HG02981 (cell line): Measurements from ENCODE around the gene MAGEF1.
A peak's percentile ranks its signal among the peaks of the same experiment; 100 is the strongest.

ENCODE experiments used
- ATAC-seq: cut with Tn5 transposase; IDR thresholded peaks from one replicate; pipeline ENCODE4 v1.9.1; 2021; ENCODE audit warnings: mild to moderate bottlenecking, moderate library complexity; ENCODE audit not compliant: unreplicated experiment

The MAGEF1 gene

GRCh38 chr3:184711493-184712247, at the start of gene MAGEF1:
TSS of gene MAGEF1 (minus strand) at chr3:184712064. CDS start at chr3:184711821, 243 bp downstream.
- peak; percentile 83 for ATAC-seq

GRCh38 chr3:184761075-184761841, 49.4 kb upstream of the MAGEF1 start:
- ATAC-seq = no peak

- no peak for ATAC-seq
Observed at GRCh38 chr3:184760337-184761074, 48.6 kb upstream of the MAGEF1 start.

- no peak for ATAC-seq
Observed at GRCh38 chr3:184759666-184760200, 47.9 kb upstream of the MAGEF1 start.

- ATAC-seq = no peak
Observed at GRCh38 chr3:184758056-184758455, 46.2 kb upstream of the MAGEF1 start.

- ATAC-seq = no peak
Observed at GRCh38 chr3:184757022-184757651, 45.3 kb upstream of the MAGEF1 start.

- no peak for ATAC-seq
Observed at GRCh38 chr3:184756151-184757021, 44.5 kb upstream of the MAGEF1 start.

- no peak for ATAC-seq
Observed at GRCh38 chr3:184755315-184755731, 43.5 kb upstream of the MAGEF1 start.

GRCh38 chr3:184752361-184752760, 40.5 kb upstream of the MAGEF1 start:
- ATAC-seq = no peak

GRCh38 chr3:184751204-184752040, 39.6 kb upstream of the MAGEF1 start:
- ATAC-seq = no peak

- ATAC-seq = no peak
Observed at GRCh38 chr3:184750349-184751083, 38.7 kb upstream of the MAGEF1 start.

- no peak for ATAC-seq
Observed at GRCh38 chr3:184749168-184749744, 37.4 kb upstream of the MAGEF1 start.

GRCh38 chr3:184748219-184749135, 36.6 kb upstream of the MAGEF1 start:
- no peak for ATAC-seq

- ATAC-seq = no peak
Observed at GRCh38 chr3:184746131-184747120, 34.6 kb upstream of the MAGEF1 start.

GRCh38 chr3:184745526-184745925, 33.7 kb upstream of the MAGEF1 start:
- ATAC-seq = no peak

- no peak for ATAC-seq
Observed at GRCh38 chr3:184743248-184743647, 31.4 kb upstream of the MAGEF1 start.
